H1 (cell line): ENCODE measurements around the gene AKTIP. TPM values are rescaled to one million over a fixed set of nuclear protein-coding genes. Genes with fewer than 3 reads are reported as not detected.
A peak's percentile ranks its signal among the peaks of the same experiment; 100 is the strongest.

ENCODE experiments used
- CHD7 ChIP-seq: fragments of 300-600 bp; sonication (generic); IDR thresholded peaks from 2 replicates; pipeline ENCODE4 v1.7.1; 2012; ENCODE audit warnings: low read length, moderate library complexity, mild to moderate bottlenecking, inconsistent platforms; ENCODE audit not compliant: insufficient replicate concordance
- GTF2F1 ChIP-seq: IDR thresholded peaks from 2 replicates; pipeline ENCODE4 v1.6.1; 2012; ENCODE audit warnings: low read depth, low read length, improper control_type of control experiment, borderline replicate concordance
- HDAC2 ChIP-seq, 2 experiments: fragments of 300-600 bp in 1 of 2; sonication (generic) in 1 of 2; IDR thresholded peaks; 2 replicates each; pipeline ENCODE4 v1.6.1; 2011 to 2012; ENCODE audit warnings: low read depth in 2 of 2, low read length in 2 of 2, mild to moderate bottlenecking in 2 of 2, moderate library complexity in 2 of 2, borderline replicate concordance in 1 of 2, inconsistent platforms in 1 of 2
- MAX ChIP-seq: IDR thresholded peaks from 2 replicates; pipeline ENCODE4 v1.6.1; 2012; ENCODE audit warnings: inconsistent platforms
- POLR2A ChIP-seq, 2 experiments: IDR thresholded peaks; 1 replicate in 1 of 2; 2 replicates in 1 of 2; pipeline ENCODE4 v1.6.1; 2011; ENCODE audit warnings: low read depth in 2 of 2, low read length in 2 of 2, mild to moderate bottlenecking in 2 of 2; ENCODE audit errors: control extremely low read depth in 1 of 2
- RXRA ChIP-seq: IDR thresholded peaks from 2 replicates; pipeline ENCODE4 v1.6.1; 2011; ENCODE audit warnings: low read depth, mild to moderate bottlenecking, low read length, moderate library complexity; ENCODE audit not compliant: insufficient read depth
- USF2 ChIP-seq: IDR thresholded peaks from 2 replicates; pipeline ENCODE4 v1.6.1; 2011; ENCODE audit warnings: low read length, improper control_type of control experiment
- polyA plus RNA-seq, 7 experiments: library from polyadenylated mRNA; depleted of rRNA in 3 of 7; stranded (reverse) in 5 of 7; unstranded in 2 of 7; fragments of >200 nt in 5 of 7; fragments of 200-250 nt in 2 of 7; gene quantifications; 1 replicate in 5 of 7; 2 replicates in 1 of 7; 4 replicates in 1 of 7; pipeline versions ENCODE4 v1.2.1 to v1.2.3, GENCODE V29; 2011 to 2013; ENCODE audit warnings: missing spikeins in 2 of 7, mixed read lengths in 2 of 7
- total RNA-seq: library from RNA; stranded (reverse); fragmentation: NEBNext Ultra II Directional; extraction: Animal tissue kit (Norgen Biotek cat#: 25700); gene quantifications from 2 replicates; pipeline ENCODE4 v1.2.1, GENCODE V29; 2021

The AKTIP gene
- total and polyA plus RNA-seq, 2 of the 8 experiments (the other 6 are each of a cell fraction or from before 2014, with no cell fraction given): 15.0 to 15.6 TPM

DNA sequence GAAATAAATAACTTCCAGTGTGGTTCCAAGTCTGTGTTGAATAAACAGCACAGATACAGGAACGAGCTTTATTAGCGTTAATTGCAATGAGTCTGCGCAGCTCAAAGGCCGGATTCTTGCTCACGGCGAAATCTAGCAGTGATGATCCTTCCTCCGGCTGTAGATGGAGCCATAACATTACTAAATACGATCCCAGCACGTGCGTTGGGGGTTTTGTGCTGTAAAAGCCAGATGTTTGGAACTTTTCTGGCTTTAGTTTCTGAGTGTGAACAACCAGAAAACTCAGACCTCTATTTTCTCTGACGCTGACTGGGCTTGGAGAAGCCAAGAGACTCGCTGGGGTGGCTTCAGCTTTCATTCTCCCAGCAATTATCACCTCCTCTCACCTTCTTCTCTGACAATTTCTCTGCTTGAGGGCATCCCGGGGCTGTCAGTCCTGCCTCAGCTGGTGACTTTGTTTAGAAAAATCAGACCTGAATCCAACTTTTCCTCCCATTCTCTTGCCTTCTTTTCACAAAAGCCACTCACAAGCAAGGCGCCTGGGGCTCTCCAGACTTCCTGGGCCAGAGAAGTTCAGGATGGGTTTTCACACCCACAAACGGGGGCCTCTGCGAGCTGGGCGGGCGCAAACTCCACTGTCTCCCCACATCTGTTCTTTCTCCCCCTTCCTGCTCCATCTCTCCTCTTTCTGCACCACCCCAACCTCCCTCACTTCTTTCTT lies 47.1 kb upstream of the AKTIP start (continued):
- TF ChIP-seq MAX (peak; percentile 99), GTF2F1 (no peak), CHD7 (no peak), POLR2A (IDR thresholded peaks at IDR 0.05; ENCODE audit: control extremely low read depth in 1 of 2, low read depth in 2 of 2, low read length in 2 of 2) (no peak), HDAC2 (IDR thresholded peaks at IDR 0.05; ENCODE audit: borderline replicate concordance in 1 of 2, low read depth in 2 of 2, low read length in 2 of 2) (no peak), USF2 (no peak), RXRA (no peak)
